Neural cell (in vitro differentiated cells): Measurements from ENCODE around the gene TMEM250. TPM values are rescaled to one million over a fixed set of nuclear protein-coding genes. Genes with fewer than 3 reads are reported as not detected.

Source experiments
- H2AFZ ChIP-seq: fragments of 200-600, 300-800 bp; sonication (generic), shearing (Covaris generic); 2 replicates; pipeline ENCODE4 v1.6.0; 2014; ENCODE audit warnings: low read depth, mild to moderate bottlenecking, antibody characterized with exemption, low read length, moderate library complexity
- H3F3A ChIP-seq: fragments of 200-600 bp; shearing (Covaris generic); 2 replicates; pipeline ENCODE4 v1.6.1; 2016; ENCODE audit warnings: mild to moderate bottlenecking, moderate library complexity, mixed read lengths, antibody characterized with exemption, low read length; ENCODE audit not compliant: insufficient read depth, poor library complexity, severe bottlenecking
- H3K27ac ChIP-seq: fragments of 200-600, 300-800 bp; sonication (generic), shearing (Covaris generic); 2 replicates; pipeline ENCODE4 v1.5.1; 2014; ENCODE audit warnings: mild to moderate bottlenecking, low read length, moderate library complexity
- H3K27me3 ChIP-seq: fragments of 300-800, 200-600 bp; sonication (generic), shearing (Covaris generic); 2 replicates; pipeline ENCODE4 v1.6.0; 2014; ENCODE audit warnings: mild to moderate bottlenecking, low read depth, low read length, moderate library complexity; ENCODE audit not compliant: insufficient read depth
- H3K36me3 ChIP-seq: fragments of 300-800, 200-600 bp; sonication (generic), shearing (Covaris generic); 2 replicates; pipeline ENCODE4 v1.5.1; 2014; ENCODE audit warnings: mild to moderate bottlenecking, antibody characterized with exemption, low read length, moderate library complexity; ENCODE audit not compliant: insufficient read depth
- H3K4me2 ChIP-seq: fragments of 300-800, 200-600 bp; sonication (generic), shearing (Covaris generic); 2 replicates; pipeline ENCODE4 v1.6.0; 2014; ENCODE audit warnings: mild to moderate bottlenecking, low read length
- H3K4me3 ChIP-seq: fragments of 300-800, 200-600 bp; sonication (generic), shearing (Covaris generic); 2 replicates; pipeline ENCODE4 v1.5.1; 2014; ENCODE audit warnings: mild to moderate bottlenecking, low read length, moderate library complexity
- H3K79me2 ChIP-seq: fragments of 200-600 bp; shearing (Covaris generic); replicated peaks from 2 replicates; pipeline ENCODE4 v1.6.0; 2014; ENCODE audit warnings: mild to moderate bottlenecking, low read length, moderate library complexity; ENCODE audit not compliant: insufficient read depth
- H3K9ac ChIP-seq: fragments of 300-800, 200-600 bp; sonication (generic), shearing (Covaris generic); 2 replicates; pipeline ENCODE4 v1.6.1; 2016; ENCODE audit warnings: mild to moderate bottlenecking, low read length, mixed read lengths
- H3K9me2 ChIP-seq: fragments of 200-600 bp; shearing (Covaris generic); 2 replicates; pipeline ENCODE4 v1.6.1; 2016; ENCODE audit warnings: mild to moderate bottlenecking, low read length, mixed read lengths; ENCODE audit not compliant: insufficient read depth
- H3K9me3 ChIP-seq: fragments of 200-600, 300-800 bp; sonication (generic), shearing (Covaris generic); 2 replicates; pipeline ENCODE4 v1.6.1; 2016; ENCODE audit warnings: mild to moderate bottlenecking, mixed run types, low read length, moderate library complexity, mixed read lengths
- H4K20me1 ChIP-seq: fragments of 200-600 bp; shearing (Covaris generic); 2 replicates; pipeline ENCODE4 v1.6.1; 2016; ENCODE audit warnings: mild to moderate bottlenecking, mixed run types; ENCODE audit not compliant: insufficient read depth
- EZH2 ChIP-seq: fragments of 200-600, 300-800 bp; shearing (Covaris generic), sonication (generic); IDR thresholded peaks from 2 replicates; pipeline ENCODE4 v1.6.1; 2014; ENCODE audit warnings: antibody characterized with exemption, low read length, borderline replicate concordance, mild to moderate bottlenecking; ENCODE audit not compliant: insufficient read depth, poor library complexity, severe bottlenecking
- MXI1 ChIP-seq: fragments of 450-650 bp; conservative IDR thresholded peaks from 2 replicates; pipeline ENCODE4 v1.6.1; 2014; ENCODE audit warnings: antibody characterized with exemption, mild to moderate bottlenecking; ENCODE audit not compliant: poor library complexity, severe bottlenecking
- POLR2AphosphoS5 ChIP-seq: IDR thresholded peaks from 2 replicates; pipeline ENCODE4 v1.6.1; 2012
- RAD21 ChIP-seq: fragments of 450-650 bp; conservative IDR thresholded peaks from 2 replicates; pipeline ENCODE4 v1.6.1; 2014; ENCODE audit warnings: antibody characterized with exemption, mild to moderate bottlenecking, moderate library complexity
- SMC3 ChIP-seq: fragments of 450-650 bp; conservative IDR thresholded peaks from 2 replicates; pipeline ENCODE4 v1.6.1; 2014; ENCODE audit warnings: antibody characterized with exemption, mild to moderate bottlenecking, moderate library complexity; ENCODE audit not compliant: poor library complexity
- TAF1 ChIP-seq: IDR thresholded peaks from 2 replicates; pipeline ENCODE4 v1.6.1; 2012; ENCODE audit warnings: low read depth
- polyA plus RNA-seq: library from polyadenylated mRNA; depleted of rRNA; stranded (reverse); fragments of >200 nt; gene quantifications from 2 replicates; pipeline ENCODE4 v1.2.3, GENCODE V29; 2014
- TF ChIP-seq, protein P1 (sequence below): fragments of 450-650 bp; IDR thresholded peaks from 2 replicates; pipeline ENCODE4 v1.5.1; 2014; ENCODE audit warnings: antibody characterized with exemption, mild to moderate bottlenecking, moderate library complexity; ENCODE audit not compliant: poor library complexity, severe bottlenecking

TMEM250 gene
- polyA plus RNA-seq, 1 donor from 2014 or later = 15.0 TPM

DNA sequence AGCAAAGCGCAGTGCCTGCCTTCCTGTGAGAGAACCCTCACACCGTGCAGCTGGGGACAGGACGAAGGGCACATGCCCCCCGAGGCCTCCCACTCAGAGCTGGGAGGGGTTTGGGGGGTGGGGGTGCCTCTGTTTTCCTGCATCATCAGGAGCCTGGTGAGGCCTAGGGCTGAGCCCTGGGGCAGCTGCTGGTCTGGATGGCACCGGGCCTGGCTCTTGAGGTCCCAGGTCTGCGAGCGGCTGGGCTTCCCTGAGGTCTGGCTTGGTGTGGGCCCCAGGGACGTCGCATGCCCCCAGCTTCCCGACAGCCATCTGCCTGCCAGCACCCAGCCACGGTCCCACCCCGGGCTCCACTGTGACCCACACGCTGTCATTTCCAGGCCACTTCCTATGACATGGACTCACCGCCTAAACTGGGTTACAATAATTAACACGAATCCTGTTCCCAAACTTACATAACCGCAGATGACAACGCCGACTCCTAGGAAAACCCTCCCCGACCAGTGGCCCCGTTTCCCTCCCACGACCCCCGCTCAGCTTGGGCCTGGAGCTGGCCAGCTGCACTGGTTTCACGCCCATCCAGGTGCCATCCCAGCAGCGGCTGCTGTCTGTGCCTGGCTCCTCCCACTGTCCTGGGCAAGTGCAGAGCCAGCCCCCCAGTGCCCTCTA is 32.3 kb downstream of the TMEM250 start:
- TF ChIP-seq TAF1 (no peak), MXI1 (no peak), SMC3 (no peak), EZH2 (no peak), POLR2AphosphoS5 (no peak), RAD21 (no peak)
- TF ChIP-seq, protein P1, sequence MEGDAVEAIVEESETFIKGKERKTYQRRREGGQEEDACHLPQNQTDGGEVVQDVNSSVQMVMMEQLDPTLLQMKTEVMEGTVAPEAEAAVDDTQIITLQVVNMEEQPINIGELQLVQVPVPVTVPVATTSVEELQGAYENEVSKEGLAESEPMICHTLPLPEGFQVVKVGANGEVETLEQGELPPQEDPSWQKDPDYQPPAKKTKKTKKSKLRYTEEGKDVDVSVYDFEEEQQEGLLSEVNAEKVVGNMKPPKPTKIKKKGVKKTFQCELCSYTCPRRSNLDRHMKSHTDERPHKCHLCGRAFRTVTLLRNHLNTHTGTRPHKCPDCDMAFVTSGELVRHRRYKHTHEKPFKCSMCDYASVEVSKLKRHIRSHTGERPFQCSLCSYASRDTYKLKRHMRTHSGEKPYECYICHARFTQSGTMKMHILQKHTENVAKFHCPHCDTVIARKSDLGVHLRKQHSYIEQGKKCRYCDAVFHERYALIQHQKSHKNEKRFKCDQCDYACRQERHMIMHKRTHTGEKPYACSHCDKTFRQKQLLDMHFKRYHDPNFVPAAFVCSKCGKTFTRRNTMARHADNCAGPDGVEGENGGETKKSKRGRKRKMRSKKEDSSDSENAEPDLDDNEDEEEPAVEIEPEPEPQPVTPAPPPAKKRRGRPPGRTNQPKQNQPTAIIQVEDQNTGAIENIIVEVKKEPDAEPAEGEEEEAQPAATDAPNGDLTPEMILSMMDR = no peak
- Histone ChIP-seq H2AFZ (no peak overlapping the region), H3K9me3 (no peaks in the 10 kb centered on the region), H3K27me3 (no peaks in the 10 kb centered on the region), H3K4me2 (no peak overlapping the region), H3K9me2 (no peaks in the 10 kb centered on the region), H4K20me1 (no peaks in the 10 kb centered on the region), H3K79me2 (no peaks in the 10 kb centered on the region), H3K27ac (no peak overlapping the region), H3K4me3 (no peak overlapping the region), H3F3A (no peaks in the 10 kb centered on the region), H3K36me3 (no peaks in the 10 kb centered on the region), H3K9ac (no peak overlapping the region)

DNA sequence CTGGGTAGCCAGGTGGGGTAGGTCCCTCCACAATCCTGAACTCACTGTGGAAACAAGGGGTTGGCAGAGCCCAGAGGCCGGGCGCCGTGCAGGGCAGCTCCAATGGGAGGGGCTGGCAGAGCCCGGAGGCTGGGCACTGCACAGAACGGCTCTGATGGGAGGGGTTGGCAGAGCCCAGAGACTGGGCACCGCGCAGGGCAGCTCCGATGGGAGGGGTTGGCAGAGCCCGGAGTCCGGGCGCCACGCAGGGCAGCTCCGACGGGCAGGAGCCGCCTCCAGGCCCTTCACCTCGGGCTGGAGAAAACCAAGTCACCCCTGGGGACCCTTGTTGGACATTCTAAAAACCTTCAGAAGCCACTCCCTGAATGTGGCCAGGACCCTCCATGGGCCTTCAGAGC is 32.9 kb downstream of the TMEM250 start:
- Histone ChIP-seq H3K79me2 (no peaks in the 10 kb centered on the region), H3K9ac (no peak overlapping the region), H3K9me3 (no peaks in the 10 kb centered on the region), H3K36me3 (no peaks in the 10 kb centered on the region), H3K4me2 (no peak overlapping the region), H2AFZ (no peak overlapping the region), H3K27ac (no peak overlapping the region), H3K27me3 (no peaks in the 10 kb centered on the region), H3K9me2 (no peaks in the 10 kb centered on the region), H3K4me3 (no peak overlapping the region), H4K20me1 (no peaks in the 10 kb centered on the region), H3F3A (no peaks in the 10 kb centered on the region)
- TF ChIP-seq MXI1 (no peak), POLR2AphosphoS5 (no peak)

DNA sequence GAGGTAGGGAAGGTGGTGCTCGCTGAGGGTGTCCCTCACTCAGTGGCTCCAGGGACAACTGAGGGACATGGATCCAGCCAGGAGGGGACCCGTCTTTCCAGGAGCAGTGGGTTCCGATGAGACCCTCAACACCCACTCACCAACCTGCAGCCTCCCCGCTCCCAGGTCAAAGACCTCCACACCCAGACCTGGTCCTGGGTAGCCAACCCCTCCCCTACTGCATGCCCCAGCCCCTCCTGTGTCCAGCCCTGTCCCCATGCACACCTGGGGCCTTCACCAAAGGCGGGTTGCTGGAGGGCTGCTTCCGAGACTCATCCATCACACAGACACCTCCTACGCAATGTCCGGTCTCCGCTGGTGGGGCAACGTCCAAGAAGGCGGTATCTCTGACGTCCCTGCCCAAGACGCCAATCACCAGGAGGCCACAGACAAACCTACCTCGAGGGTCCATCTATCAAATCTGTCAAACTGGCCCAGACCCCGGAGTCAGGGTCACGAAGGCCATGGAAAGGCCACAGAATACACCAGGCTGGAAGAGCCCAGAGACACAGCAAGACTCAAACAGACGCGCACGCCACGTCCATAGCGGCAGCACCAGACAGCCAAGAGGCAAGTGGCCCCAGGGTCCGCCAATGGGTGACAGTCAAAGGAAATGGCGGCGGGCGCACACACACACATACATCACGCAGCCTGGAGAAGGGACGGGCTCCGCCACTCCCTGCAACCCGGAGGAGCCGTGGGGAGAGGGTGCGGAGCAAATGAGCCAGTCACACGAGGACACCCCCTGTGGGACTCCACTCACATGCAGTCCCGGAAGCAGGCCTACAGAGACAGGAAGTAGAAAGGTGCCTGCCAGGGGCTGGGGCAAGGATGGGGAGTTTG is 34.4 kb downstream of the TMEM250 start:
- H4K20me1 ChIP-seq = no peaks in the 10 kb centered on the region

More for the DNA sequence above, 34.4 kb downstream of the TMEM250 start:
- no peaks in the 10 kb centered on the region for H3K9me3 ChIP-seq
- H3K4me2 ChIP-seq = no peak overlapping the region
- no peaks in the 10 kb centered on the region for H3K27me3 ChIP-seq
- no peak overlapping the region for H3K27ac ChIP-seq
- no peaks in the 10 kb centered on the region for H3F3A ChIP-seq
- no peak overlapping the region for H3K9ac ChIP-seq
- H2AFZ ChIP-seq = no peak overlapping the region
- H3K79me2 ChIP-seq = no peaks in the 10 kb centered on the region
- H3K36me3 ChIP-seq = no peaks in the 10 kb centered on the region
- H3K4me3 ChIP-seq = no peak overlapping the region
- H3K9me2 ChIP-seq = no peaks in the 10 kb centered on the region
- TF ChIP-seq TAF1 (no peak), MXI1 (no peak)
